ENCODE measurements around the gene CLASP1.
"Not testable (repeated sequence)": the region's sequence is repeated elsewhere in the genome, so short reads cannot be mapped to it uniquely, and the experiment has no call there.

Gene CLASP1

DNA sequence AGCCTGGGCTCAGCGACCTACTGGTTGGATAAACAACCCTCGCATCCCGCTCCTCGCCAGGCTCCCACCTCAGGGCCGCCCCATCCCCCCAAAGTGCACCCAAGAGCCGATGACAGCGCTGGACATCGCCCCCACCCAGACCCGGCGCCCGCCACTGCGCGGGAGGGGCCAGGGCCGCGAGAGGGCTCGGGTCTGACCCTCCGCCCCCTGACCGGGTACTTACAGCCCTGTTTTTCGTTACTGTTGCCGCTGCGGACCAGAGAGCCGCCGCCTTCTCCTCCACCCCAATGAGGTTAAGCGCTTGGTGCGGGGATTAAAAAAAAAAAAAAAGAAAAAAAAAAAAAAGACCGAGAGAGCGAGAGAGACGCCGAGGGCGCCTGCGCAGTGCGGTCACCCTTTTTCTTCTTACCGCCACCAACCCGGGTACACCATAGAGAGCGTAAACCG lies at the start of gene CLASP1:
Gene CLASP1, minus strand, starts transcription at position 314 of the 447 bp plus-strand sequence. CDS start 43,567 bp downstream, outside the sequence.
- DNase-seq (ENCODE audit: low read depth): no peak

DNA sequence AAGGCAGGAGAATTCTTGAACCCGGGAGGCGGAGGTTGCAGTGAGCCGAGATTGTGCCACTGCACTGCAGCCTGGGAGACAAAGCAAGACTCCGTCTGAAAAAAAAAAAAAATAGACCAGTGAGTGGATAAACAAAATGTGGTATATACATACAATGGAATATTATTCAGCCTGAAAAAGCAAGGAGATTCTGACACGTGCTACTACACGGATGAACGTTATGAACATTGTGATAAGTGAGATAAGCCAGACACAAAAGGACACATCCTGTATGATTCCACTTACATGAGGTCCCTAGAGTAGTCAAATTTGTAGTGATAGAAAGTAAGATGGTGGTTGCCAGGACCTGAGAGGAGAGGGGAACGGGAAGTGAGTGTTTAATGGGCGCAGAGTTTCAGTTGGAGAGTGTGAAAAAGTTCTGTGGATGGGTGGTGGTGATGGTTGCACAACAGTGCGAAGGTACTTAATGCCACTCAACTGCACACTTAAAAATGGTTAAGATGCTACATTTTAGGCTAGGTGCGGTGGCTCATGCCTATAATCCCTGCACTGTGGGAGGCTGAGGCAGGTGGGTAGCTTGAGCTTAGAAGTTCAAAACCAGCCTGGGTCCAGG lies 49.2 kb upstream of the CLASP1 start:
- DNase-seq (ENCODE audit: low read depth): no peak

DNA sequence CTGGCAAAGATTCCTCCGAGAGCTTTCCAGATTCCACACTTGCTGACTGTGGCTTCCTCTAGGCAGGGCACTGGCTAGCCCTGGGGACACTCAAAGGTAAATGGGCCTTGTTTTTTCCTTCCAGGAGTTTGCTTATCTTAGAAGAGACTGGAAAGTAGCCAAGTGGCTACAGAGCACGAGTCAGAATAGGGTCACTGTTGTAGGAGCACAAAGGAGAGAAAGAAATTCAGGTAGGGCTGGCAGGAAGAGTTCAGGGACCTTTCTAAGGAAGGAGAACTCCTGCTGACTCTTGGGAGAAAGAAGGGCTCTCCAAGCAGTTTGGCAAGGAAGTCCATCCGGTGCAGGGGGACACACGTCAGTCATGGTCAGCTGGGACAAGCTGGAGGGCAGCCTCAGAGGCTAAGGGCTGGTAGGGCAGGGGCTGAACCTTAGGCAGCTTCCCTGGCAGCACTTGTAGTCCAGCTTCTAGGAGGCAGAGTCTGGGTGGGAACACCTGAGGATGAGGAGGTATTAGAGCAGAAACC lies 47.9 kb upstream of the CLASP1 start:
- no peak for DNase-seq (ENCODE audit: low read depth)

DNA sequence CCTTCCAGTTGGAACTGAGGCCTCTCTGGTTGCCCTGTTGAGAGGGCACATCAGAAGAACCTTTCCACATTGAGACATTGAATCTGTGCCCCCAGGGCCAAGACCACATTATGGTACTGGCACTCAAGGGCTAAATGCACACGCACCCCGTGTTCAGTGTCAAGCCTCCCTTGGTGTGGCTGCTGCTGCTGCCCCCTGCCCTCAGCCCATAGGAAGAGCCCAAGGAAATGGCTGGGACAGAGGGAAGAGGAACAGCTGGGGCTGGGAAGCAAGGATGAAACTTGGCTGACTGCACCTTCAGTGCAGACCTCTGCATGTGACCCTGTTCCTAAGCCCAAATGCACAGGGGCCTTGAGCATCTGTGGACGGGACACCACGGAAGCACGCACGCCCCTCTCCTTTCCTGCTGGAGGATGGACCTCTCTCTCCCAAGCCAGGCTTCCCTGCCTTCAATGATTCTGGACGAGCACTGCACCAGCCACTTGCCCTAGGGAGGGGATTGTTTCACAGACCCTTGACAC lies 47.2 kb upstream of the CLASP1 start:
- DNase-seq (ENCODE audit: low read depth): no peak

DNA sequence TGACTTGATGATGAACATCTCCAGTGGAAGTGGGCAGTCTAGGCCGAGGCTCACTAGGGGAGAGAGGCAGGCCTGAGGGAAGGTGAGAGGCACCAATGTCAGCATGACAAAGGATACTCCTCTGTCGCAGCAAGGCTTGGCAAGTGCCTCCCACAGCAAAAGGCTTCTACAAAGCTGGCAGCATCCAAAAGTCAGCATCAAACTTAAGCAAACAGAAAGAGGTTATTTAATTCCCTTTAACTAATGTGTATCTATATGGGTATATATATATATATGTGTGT lies 45.8 kb upstream of the CLASP1 start:
- no peak for DNase-seq (ENCODE audit: low read depth)

DNA sequence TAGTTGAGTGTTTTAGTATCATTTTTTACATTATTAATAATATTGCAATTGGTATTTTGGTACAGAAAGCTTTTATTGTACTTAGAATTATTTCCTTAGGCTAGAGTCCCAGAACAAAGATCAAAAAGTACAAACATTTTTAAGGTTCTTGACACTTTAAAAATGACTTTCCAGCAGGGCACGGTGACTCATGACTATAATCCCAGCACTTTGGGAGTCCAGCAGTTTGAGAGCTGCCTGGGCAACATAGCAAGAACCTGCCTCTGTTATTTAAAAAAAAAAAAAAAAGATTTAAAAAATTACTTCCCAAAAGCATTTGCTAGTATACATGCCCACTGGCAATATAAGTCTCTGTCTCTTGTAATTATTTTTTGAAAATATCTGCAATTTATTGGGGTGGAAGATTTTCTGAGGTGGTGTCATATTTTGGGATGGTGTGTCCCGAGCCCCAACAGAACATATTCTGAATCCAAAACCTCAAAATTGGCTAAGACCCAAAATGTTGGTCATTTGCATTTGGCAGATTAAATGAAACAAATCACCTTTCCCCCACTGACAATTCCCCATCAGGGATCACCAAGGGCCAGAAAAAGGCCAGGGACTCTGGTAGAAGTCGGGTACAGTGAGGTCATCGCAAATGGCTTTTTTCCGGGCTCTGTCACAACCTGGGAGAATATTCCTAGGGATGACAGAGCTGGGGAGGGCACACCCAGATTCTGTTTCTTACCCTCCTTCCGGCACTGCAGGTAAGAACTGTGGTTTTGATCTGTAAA lies 45.3 kb upstream of the CLASP1 start:
- DNase-seq (ENCODE audit: low read depth): peak; percentile 56

DNA sequence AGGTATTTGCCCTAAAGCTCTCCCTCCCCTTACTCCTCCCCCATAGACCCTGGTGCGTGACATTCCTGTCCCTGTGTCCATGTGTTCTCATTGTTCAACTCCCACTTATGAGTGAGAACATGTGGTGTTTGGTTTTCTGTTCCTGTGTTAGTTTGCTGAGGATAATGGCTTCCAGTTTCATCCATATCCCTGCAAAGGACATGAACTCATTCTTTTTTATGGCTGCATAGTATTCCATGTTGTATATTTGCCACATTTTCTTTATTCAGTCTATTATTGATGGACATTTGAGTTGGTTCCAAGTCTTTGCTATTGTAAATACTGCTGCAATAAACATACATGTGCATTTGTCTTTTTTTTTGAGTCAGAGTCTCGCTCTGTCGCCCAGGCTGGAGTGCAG lies 41.3 kb upstream of the CLASP1 start:
- not testable (repeated sequence) for DNase-seq (ENCODE audit: low read depth)

DNA sequence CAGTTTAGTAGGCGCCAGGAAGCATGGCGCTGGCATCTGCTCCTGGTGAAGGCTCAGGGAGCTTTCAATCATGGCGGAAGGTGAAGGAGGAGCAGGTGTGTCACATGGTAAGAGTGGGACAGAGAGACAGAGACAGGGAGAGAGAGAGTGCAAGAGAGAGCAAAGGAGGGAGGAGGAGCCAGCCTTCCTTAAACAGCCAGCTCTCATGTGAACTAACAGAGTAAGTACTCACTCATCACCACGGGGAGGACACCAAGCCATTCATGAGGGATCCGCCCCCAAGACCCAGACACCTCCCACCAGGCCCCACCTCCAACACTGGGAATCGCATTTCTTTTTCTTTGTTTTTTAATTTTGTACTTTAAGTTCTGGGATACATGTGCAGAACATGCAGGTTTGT lies 40.8 kb upstream of the CLASP1 start:
- no peak for DNase-seq (ENCODE audit: low read depth)

DNA sequence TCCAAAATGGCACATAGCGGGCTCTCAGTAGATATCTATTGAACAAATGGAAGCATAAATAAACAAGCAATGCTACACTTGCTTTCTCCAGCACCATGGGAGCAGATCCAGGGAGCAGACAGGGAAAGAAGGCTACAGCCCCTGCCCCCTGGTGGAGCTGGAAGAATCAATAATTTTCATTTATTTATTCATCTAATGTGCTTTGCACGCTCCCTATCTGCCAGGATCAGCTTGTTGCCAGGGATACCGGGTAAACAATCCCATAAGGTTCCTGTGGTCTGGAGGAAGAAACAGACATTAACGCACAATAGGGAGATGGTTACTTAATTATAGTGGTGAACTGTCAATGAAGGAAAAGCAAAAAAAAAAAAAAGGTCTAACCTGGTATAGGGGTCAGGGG lies 40.1 kb upstream of the CLASP1 start:
- DNase-seq (ENCODE audit: low read depth): peak; percentile 36

DNA sequence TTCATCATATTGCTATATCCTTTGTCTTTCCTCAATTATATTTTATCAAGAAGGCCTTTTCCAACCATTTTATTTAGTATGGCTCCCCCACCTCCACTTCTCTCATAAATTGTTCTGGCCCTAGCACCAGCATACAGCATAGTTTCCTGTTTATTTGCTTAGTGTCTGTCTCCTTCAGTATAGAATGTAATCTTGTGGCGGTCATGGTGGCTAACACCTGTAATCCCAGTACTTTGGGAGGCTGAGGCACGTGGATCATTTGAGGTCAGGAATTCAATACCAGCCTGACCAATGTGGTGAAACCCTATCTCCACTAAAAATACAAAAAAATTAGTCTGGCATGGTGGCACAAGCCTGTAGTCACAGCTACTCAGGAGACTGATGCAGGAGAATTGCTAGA lies 39.6 kb upstream of the CLASP1 start:
- no peak for DNase-seq (ENCODE audit: low read depth)

DNA sequence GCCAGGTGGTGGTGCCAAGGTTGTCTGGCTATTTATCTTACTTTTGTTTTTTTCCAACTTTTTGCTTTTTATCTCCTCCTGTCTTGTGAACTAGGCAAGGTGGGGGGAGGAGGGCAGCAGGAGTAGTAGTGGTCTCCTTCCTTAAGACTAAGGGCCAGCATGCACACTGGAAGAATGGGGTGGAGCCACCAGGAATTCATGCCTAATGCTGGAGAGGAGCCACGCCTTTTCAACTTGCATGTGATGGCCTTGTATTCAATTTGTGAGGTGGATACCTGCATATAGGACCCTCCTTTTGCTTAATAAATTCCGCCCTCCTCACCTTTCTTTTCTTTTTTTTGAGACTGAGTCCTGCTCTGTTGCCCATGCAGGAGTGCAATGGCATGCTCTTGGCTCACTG lies 37.6 kb upstream of the CLASP1 start:
- no peak for DNase-seq (ENCODE audit: low read depth)

DNA sequence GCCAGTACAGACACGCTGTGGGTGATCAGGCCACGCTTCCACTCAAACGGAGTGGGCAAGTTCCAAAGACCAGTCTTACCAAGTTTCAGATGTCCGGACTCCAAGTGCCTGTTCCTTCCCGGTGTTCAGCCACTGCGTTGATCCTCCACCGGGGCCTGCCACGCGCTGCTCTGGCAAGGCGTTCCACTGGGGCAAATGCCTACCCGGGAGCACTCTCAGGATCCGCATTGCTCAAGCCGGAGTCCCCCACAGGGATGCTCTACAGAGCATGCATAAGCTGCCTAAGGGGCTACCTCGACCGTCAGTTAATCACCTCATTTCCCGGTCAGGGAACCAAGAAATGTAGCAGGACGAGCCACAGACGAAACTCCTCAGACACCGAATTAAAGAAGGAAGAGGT lies 37.0 kb upstream of the CLASP1 start:
- DNase-seq (ENCODE audit: low read depth): no peak

DNA sequence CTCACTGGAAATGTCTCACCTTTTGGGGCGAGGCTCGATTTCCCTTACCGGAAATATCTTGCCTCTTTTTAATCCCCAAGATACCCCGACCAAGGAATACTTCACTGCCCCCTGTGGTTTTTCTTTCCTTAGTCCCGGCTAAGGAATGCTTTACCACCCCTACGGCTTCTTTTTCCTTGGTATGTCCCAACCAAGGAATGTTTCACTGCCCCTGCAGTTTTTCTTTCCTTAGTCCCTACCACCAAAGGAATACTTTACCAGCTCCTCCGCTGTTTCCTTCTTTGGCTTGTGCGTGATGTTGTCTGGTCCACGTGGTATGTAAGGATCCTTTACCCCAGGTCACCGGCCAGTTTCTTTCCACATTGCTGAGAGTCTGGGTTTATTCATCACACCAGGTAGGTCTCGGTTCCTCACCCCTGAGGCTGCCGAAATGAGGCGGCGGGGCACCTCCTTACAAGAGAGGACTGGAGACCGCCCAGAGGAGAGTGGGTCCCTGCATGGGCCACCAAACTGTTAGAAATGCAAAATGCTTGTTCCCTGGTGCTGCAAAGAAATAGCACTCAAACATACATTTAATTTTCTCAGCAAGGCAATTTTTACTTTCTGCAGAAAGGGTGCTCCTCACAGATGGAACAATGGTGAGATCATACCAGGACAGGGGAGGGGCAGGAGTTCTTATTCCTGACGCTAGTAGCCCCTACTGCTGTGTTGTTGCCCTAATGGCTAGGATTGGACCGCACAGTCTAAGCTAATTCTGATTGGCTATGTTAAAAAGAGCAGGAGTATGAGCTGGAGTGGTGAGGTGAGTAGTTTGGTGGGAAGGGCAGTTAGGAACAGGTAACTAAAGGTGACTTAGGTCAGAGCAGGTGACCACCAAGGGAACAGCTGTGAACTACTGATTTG lies 33.4 kb upstream of the CLASP1 start:
- no peak for DNase-seq (ENCODE audit: low read depth)

DNA sequence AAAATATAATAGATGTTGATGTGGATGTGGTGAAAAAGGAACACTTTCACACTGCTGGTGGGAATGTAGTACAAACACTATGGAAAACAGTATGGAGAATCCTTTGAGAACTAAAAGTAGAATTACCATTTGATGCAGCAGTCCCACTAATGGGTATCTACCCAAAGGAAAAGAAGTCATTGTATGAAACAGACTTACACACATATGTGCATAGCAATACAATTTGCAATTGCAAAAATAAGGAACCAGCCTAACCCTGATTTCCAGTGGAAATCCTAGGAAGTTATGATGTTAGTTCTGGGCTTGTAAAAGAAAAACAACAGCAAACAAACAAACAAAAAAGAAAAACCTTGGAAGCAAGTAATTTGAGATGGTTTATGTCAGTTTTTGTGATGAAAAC lies 28.6 kb upstream of the CLASP1 start:
- no peak for DNase-seq (ENCODE audit: low read depth)

DNA sequence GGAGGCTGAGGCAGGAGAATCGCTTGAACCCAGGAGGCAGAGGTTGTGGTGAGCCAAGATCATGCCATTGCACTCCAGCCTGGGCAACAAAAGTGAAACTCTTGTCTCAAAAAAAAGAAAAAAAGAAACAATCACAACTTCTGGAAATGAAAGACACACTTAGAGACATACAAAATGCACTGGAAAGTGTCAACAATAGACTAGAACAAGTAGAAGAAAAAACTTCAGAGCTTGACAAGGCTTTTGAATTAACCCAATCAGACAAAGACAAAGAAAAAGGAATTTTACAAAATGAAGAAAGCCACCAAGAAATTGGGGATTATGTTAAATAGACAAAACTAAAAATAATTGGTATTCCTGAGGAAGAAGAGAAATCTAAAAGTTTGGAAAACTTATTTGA lies 22.4 kb upstream of the CLASP1 start:
- not testable (repeated sequence) for DNase-seq (ENCODE audit: low read depth)

DNA sequence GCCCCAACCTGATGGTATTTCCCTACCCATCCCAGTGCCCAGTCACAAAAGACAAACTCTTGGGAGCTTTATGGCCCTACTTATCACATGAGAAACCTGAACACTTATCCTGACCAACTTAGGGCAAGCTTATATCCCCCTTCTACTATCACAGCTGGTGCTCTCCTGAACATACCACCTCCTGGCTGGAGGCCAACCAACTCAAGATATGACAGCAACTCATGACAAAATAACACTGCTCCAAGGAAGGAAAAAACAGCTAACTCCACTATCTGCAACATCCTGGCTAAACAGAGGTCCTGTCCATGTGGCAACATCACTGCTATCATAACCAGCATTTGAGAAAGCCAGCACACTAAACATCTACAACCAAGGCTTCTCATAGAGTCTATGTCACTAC lies 20.9 kb upstream of the CLASP1 start:
- DNase-seq (ENCODE audit: low read depth): no peak

DNA sequence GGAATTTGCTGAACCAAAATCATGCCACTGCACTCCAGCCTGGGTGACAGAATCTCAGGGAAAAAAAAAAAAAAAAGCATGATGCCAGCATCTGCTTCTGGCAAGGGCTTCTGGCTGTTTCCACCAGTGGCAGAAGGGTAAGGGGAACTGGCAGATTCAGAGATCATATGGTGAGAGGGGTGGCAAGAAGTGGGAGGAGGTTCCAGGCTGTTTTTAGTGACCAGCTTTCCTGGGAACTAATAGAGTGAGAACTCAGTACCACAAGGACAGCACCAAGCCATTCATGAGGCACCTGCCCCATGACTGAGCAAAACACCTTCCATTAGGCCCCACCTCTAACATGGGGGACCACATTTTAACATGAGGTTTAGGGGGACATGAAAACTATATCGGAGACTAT lies 18.4 kb upstream of the CLASP1 start:
- no peak for DNase-seq (ENCODE audit: low read depth)

DNA sequence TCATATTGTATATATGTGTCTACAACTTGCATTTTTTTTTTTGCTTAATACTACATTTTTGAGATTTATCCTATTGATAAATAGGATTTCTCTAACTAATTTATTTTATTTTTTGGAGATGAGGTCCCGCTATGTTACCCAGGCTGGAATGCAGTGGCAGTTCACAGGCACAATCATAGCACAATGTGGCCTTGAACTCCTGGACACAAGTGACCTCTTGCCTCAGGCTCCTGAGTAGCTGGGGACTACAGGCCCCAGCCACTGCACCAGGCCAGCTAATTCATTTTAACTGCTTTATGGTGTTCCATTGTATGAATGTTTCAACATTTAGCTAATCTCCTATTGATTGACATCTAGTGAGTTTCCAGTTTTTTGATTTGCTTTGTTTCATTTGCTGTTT lies 16.8 kb upstream of the CLASP1 start:
- DNase-seq (ENCODE audit: low read depth): no peak

DNA sequence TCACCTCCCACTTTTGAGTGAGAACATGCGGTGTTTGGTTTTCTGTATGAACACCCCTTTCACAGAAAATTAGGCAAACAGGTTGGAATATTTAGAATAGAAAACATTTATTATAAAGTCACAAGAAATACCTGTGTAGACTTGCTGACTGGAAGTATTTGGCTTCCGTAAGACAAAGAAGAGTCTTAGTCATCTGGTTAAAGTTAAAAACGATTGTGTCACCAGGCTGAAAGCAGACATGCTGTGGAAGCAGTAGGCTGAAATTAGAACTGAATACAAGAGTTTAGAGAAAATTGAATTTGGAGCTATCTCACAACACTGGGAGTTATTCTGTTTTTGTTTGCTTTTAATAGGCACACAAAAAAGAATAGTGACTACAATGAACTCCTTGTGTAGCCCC lies 16.2 kb upstream of the CLASP1 start:
- no peak for DNase-seq (ENCODE audit: low read depth)

DNA sequence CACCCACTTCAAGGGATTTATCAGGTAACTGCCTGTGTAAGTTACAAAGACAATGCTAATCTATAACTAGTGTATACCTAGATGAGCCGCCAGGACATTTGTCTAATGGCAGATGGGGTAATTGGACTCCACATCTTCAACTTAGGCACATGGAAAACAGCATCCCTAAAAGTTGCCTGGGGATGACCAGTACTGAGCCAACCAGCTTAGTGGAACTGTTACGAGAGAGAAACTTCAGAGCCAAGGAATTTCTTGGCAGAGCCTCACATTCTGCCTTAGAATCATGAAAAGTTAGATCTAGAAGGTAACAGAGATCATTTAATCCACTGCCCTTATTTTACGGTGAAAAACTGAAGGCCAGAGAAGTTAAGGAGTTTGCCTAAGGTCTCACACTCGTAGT lies 15.5 kb upstream of the CLASP1 start:
- DNase-seq (ENCODE audit: low read depth): no peak

DNA sequence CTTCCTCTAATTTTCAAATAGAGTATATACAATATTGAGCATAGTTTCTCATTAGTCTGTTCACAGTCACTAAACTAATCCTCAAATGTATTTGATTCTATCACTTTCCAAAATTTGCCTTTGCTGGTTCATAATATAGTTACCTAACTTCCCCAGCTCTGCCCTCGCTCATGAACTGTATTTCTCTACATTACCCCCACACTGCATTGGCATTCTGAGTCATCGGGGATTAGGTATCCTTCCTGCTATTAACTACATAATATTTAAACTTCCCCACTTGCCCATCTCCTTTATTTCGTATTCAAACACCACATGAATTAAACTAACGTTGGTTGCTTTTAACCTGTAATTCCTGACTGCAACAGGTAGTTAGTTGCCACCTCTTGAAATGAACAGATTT lies 14.8 kb upstream of the CLASP1 start:
- DNase-seq (ENCODE audit: low read depth): peak; percentile 34

DNA sequence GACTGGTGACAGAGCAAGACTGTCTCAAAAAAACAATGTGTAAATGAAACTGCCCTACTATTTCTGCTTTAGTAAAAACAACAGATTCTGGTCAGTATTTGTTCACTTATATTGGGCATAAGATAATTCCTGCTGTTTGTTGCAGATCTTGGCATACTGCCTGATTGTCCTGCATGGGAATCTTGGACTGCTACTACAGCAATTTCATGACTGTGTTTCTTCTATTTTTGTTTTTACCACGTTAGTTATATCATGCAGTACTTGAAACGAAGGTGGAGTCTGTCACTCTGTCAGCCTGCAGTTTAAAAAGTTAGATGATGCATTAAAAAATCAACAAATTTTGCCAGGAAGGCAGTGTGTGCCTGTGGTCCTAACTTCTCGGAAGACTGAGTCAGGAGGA lies 14.2 kb upstream of the CLASP1 start:
- no peak for DNase-seq (ENCODE audit: low read depth)

DNA sequence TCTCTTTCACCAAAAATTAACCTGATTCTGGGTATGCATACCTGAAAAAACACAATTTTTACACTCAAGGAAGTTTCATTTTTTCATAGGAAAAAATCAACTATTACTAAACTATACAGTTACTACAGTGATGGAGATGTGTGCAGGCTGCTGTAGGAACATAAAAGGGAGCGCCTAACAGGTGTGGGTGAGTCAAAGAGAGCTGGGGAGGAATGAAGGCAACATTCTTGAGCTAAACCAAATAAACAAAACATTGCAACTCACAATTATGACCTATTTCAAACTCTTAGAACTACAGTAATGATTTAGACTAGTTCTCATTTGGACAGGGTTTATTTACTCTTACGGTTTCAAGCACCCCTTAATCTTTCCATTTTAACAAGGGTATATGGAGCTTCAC lies 13.4 kb upstream of the CLASP1 start:
- no peak for DNase-seq (ENCODE audit: low read depth)

Data from amniotic epithelial cell (primary cell).